ENCODE data around the gene PDF. TPM values are rescaled to one million over a fixed set of nuclear protein-coding genes. Genes with fewer than 3 reads are reported as not detected.

PDF gene
- total and polyA plus RNA-seq, 4 experiments from 2014 or later: 11.8 to 18.0 (median 12.2) TPM

GRCh38 chr16:69285240-69285639 lies 45.1 kb downstream of the PDF start:
- Mint-ChIP-seq H3K4me3 (no peak overlapping the region), H3K4me1 (peaks cover 0 to 5% (median 3%) of the 10 kb centered on the region in 4 donors), H3K27ac (no peak overlapping the region), H3K27me3 (no peaks in the 10 kb centered on the region), H3K9me3 (no peaks in the 10 kb centered on the region), H3K36me3 (peaks cover 3 to 14% of the 10 kb centered on the region in 2 donors)
- DNase-seq: no peak
- Histone ChIP-seq H3K27me3 (ENCODE audit: insufficient read depth, low read length) (no peaks in the 10 kb centered on the region), H3K4me1 (ENCODE audit: insufficient read depth, low read length) (no peaks in the 10 kb centered on the region), H3K27ac (ENCODE audit: low read depth, low read length) (no peak overlapping the region), H3K36me3 (ENCODE audit: insufficient read depth, low read length) (peaks cover 5% of the 10 kb centered on the region), H3K9me3 (ENCODE audit: control insufficient read depth in 1 of 2, low read length in 2 of 2) (no peaks in the 10 kb centered on the region), H3K4me3 (ENCODE audit: low read length in 2 of 2) (no peak overlapping the region)
- CTCF ChIA-PET (ENCODE audit: partially characterized antibody): interaction anchor here (0.7 to 11.1 kb wide), 18 partner anchors 9 to 279 kb away, joined by 3 to 297 read pairs (median 4); partner anchors contain the start of gene SNTB2
- intact Hi-C loops (cut with micrococcal nuclease): no loop called here
- POLR2A ChIA-PET (ENCODE audit: partially characterized antibody): interaction anchor here (0.7 to 1.4 kb wide), 3 partner anchors 86 to 152 kb away, joined by 3 to 4 read pairs (median 3); no protein-coding TSS in a partner anchor

- H3K9me3 Mint-ChIP-seq: no peaks in the 10 kb centered on the region
- H3K9me3 ChIP-seq (ENCODE audit: control insufficient read depth in 1 of 2, low read length in 2 of 2): no peaks in the 10 kb centered on the region
- no peaks in the 10 kb centered on the region for H3K27me3 ChIP-seq (ENCODE audit: insufficient read depth, low read length)
- intact Hi-C loops (cut with micrococcal nuclease): no loop called here
- H3K27ac Mint-ChIP-seq: peak overlapping the region in 4 of 7 donors; percentile 52 to 81 (median 61)
- no peak overlapping the region for H3K4me3 Mint-ChIP-seq
- peaks cover 0 to 5% (median 3%) of the 10 kb centered on the region in 4 donors for H3K4me1 Mint-ChIP-seq
- POLR2A ChIA-PET (ENCODE audit: partially characterized antibody): no interaction called here
- no peaks in the 10 kb centered on the region for H3K4me1 ChIP-seq (ENCODE audit: insufficient read depth, low read length)
- no peaks in the 10 kb centered on the region for H3K27me3 Mint-ChIP-seq
- CTCF ChIA-PET (ENCODE audit: partially characterized antibody): interaction anchor here (1.2 to 11.1 kb wide), 6 partner anchors 10 to 133 kb away, joined by 3 to 297 read pairs (median 14); partner anchors contain the start of gene SNTB2
- no peak for DNase-seq
- no peak overlapping the region for H3K4me3 ChIP-seq (ENCODE audit: low read length in 2 of 2)
- peaks cover 0 to 14% of the 10 kb centered on the region in 2 donors for H3K36me3 Mint-ChIP-seq
- H3K27ac ChIP-seq (ENCODE audit: low read depth, low read length): no peak overlapping the region
- H3K36me3 ChIP-seq (ENCODE audit: insufficient read depth, low read length): peaks cover 5% of the 10 kb centered on the region
Measured at GRCh38 chr16:69283851-69284250, 46.5 kb downstream of the PDF start.

- Mint-ChIP-seq H3K9me3 (no peaks in the 10 kb centered on the region), H3K4me3 (no peak overlapping the region), H3K4me1 (peaks cover 0 to 8% (median 3%) of the 10 kb centered on the region in 4 donors), H3K36me3 (peaks cover 6 to 9% of the 10 kb centered on the region in 2 donors), H3K27ac (no peak overlapping the region), H3K27me3 (no peaks in the 10 kb centered on the region)
- DNase-seq: no peak
- Histone ChIP-seq H3K4me1 (ENCODE audit: insufficient read depth, low read length) (no peaks in the 10 kb centered on the region), H3K27me3 (ENCODE audit: insufficient read depth, low read length) (no peaks in the 10 kb centered on the region), H3K27ac (ENCODE audit: low read depth, low read length) (no peak overlapping the region), H3K9me3 (ENCODE audit: control insufficient read depth in 1 of 2, low read length in 2 of 2) (no peaks in the 10 kb centered on the region), H3K36me3 (ENCODE audit: insufficient read depth, low read length) (no peaks in the 10 kb centered on the region), H3K4me3 (ENCODE audit: low read length in 2 of 2) (no peak overlapping the region)
- intact Hi-C loops (cut with micrococcal nuclease): no loop called here
- ChIA-PET POLR2A (ENCODE audit: partially characterized antibody) (no interaction called here), CTCF (ENCODE audit: partially characterized antibody) (interaction anchor here (1.4 to 2.1 kb wide), 3 partner anchors 8 to 11 kb away, joined by 4 to 6 read pairs (median 5); no protein-coding TSS in a partner anchor)
Measured at GRCh38 chr16:69277413-69277812, 53.0 kb downstream of the PDF start.

Other genes with a start within 250 kb of the PDF start
- gene HAS3, start 224.9 kb downstream of the PDF start, total RNA-seq: 1 to 10 TPM; 2.7 to 3.3 TPM
- under 1 TPM in 1 of 2 donors, not detected in 1; 0.07 TPM for gene HAS3, start 224.9 kb downstream of the PDF start, polyA plus RNA-seq
- 100 to 1,000 TPM; 141 TPM for gene CHTF8, start 198.0 kb downstream of the PDF start, total RNA-seq
- 100 to 1,000 TPM; 160 to 231 TPM for gene CHTF8, start 198.0 kb downstream of the PDF start, polyA plus RNA-seq
- 10 to 100 TPM; 36.9 to 37.0 TPM for gene UTP4, start 197.9 kb downstream of the PDF start, total RNA-seq
- gene UTP4, start 197.9 kb downstream of the PDF start, polyA plus RNA-seq: 10 to 100 TPM; 64.8 to 96.5 TPM
- gene SNTB2, start 143.4 kb downstream of the PDF start, total RNA-seq: 10 to 100 TPM; 15.4 to 21.2 TPM
- gene SNTB2, start 143.4 kb downstream of the PDF start, polyA plus RNA-seq: 10 to 100 TPM in 1 of 2 donors, 1 to 10 TPM in 1; 4.5 to 19.1 TPM
- 10 to 100 TPM; 46.7 to 48.3 TPM for gene VPS4A, start 19.2 kb downstream of the PDF start, total RNA-seq
- 10 to 100 TPM; 27.2 to 41.2 TPM for gene VPS4A, start 19.2 kb downstream of the PDF start, polyA plus RNA-seq
- gene COG8, start 9.0 kb upstream of the PDF start, total RNA-seq: 10 to 100 TPM; 66.0 to 66.1 TPM
- gene COG8, start 9.0 kb upstream of the PDF start, polyA plus RNA-seq: 10 to 100 TPM; 31.3 to 34.1 TPM
- 10 to 100 TPM; 30.9 to 31.9 TPM for gene NIP7, start 9.2 kb upstream of the PDF start, total RNA-seq
- 10 to 100 TPM; 23.4 to 24.4 TPM for gene NIP7, start 9.2 kb upstream of the PDF start, polyA plus RNA-seq
- 1 to 10 TPM; 2.5 to 5.4 TPM for gene TMED6, start 21.2 kb upstream of the PDF start, total RNA-seq
- gene TMED6, start 21.2 kb upstream of the PDF start, polyA plus RNA-seq: under 1 TPM in 1 of 2 donors, not detected in 1; 0.30 TPM
- 10 to 100 TPM; 55.2 to 57.3 TPM for gene TERF2, start 55.4 kb upstream of the PDF start, total RNA-seq
- 10 to 100 TPM; 19.2 to 30.1 TPM for gene TERF2, start 55.4 kb upstream of the PDF start, polyA plus RNA-seq
- 10 to 100 TPM; 59.2 to 64.4 TPM for gene CYB5B, start 94.0 kb upstream of the PDF start, total RNA-seq
- gene CYB5B, start 94.0 kb upstream of the PDF start, polyA plus RNA-seq: 100 to 1,000 TPM; 115 to 141 TPM
- gene NFAT5, start 235.4 kb upstream of the PDF start, total RNA-seq: 10 to 100 TPM; 29.2 to 35.6 TPM
- gene NFAT5, start 235.4 kb upstream of the PDF start, polyA plus RNA-seq: 1 to 10 TPM; 1.8 to 8.3 TPM